Measurements from ENCODE around the gene CCNQ.

DNA sequence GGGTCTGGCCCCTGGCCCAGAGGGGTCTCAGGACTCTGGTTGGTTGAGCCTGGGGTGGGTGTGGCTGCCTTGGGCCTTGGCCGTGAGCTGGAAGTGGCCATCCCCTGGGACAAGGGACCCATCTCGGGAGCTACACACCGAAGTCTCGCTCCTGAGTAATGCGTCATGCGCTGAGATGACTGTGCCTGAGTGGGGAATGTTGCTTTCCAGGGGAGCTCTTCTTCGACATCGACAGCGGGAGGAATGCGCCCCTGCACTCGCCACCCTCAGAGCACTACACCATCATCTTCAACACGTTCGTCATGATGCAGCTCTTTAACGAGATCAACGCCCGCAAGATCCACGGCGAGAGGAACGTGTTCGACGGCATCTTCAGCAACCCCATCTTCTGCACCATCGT, 38.5 kb downstream of the CCNQ start:
- no peak for TF ChIP-seq EZH2 (IDR thresholded peaks at IDR 0.05; ENCODE audit: borderline replicate concordance, low read depth, low read length, severe bottlenecking)
- no peak for TF ChIP-seq CTCF (IDR thresholded peaks at IDR 0.05; ENCODE audit: borderline replicate concordance, extremely low read depth, low read length, poor library complexity, severe bottlenecking)
